HG03095 (cell line): ENCODE results near the gene ADGRG6.
"Not testable (repeated sequence)": the region's sequence is repeated elsewhere in the genome, so short reads cannot be mapped to it uniquely, and the experiment has no call there.

Experiments used
- ATAC-seq: cut with Tn5 transposase; IDR thresholded peaks from one replicate; pipeline ENCODE4 v1.9.1; 2021; ENCODE audit warnings: moderate library complexity; ENCODE audit not compliant: unreplicated experiment

The ADGRG6 gene

GRCh38 chr6:142440600-142441293, 138.9 kb downstream of the ADGRG6 start:
- no peak for ATAC-seq

GRCh38 chr6:142441716-142442115, 139.9 kb downstream of the ADGRG6 start:
- no peak for ATAC-seq

- ATAC-seq, result no peak
Measured at GRCh38 chr6:142443102-142443501, 141.3 kb downstream of the ADGRG6 start.

- no peak for ATAC-seq
Measured at GRCh38 chr6:142443532-142443931, 141.7 kb downstream of the ADGRG6 start.

GRCh38 chr6:142444376-142444775, 142.6 kb downstream of the ADGRG6 start:
- no peak for ATAC-seq

- no peak for ATAC-seq
Measured at GRCh38 chr6:142444881-142445301, 143.1 kb downstream of the ADGRG6 start.

GRCh38 chr6:142446168-142446567, 144.4 kb downstream of the ADGRG6 start:
- no peak for ATAC-seq

GRCh38 chr6:142446576-142446975, 144.8 kb downstream of the ADGRG6 start:
- ATAC-seq, result no peak

GRCh38 chr6:142448091-142448729, 146.4 kb downstream of the ADGRG6 start:
- no peak for ATAC-seq

GRCh38 chr6:142450856-142451255, 149.0 kb downstream of the ADGRG6 start:
- not testable (repeated sequence) for ATAC-seq

GRCh38 chr6:142452993-142453392, 151.2 kb downstream of the ADGRG6 start:
- no peak for ATAC-seq

- not testable (repeated sequence) for ATAC-seq
Measured at GRCh38 chr6:142454196-142454595, 152.4 kb downstream of the ADGRG6 start.

GRCh38 chr6:142454848-142455247, 153.0 kb downstream of the ADGRG6 start:
- not testable (repeated sequence) for ATAC-seq

- no peak for ATAC-seq
Measured at GRCh38 chr6:142455957-142456589, 154.3 kb downstream of the ADGRG6 start.

- ATAC-seq, result no peak
Measured at GRCh38 chr6:142457638-142458406, 156.0 kb downstream of the ADGRG6 start.

- ATAC-seq, result no peak
Measured at GRCh38 chr6:142458836-142459235, 157.0 kb downstream of the ADGRG6 start.

GRCh38 chr6:142459271-142459670, 157.5 kb downstream of the ADGRG6 start:
- ATAC-seq, result no peak

GRCh38 chr6:142462260-142462659, 160.5 kb downstream of the ADGRG6 start:
- ATAC-seq, result no peak

- no peak for ATAC-seq
Measured at GRCh38 chr6:142463988-142464387, 162.2 kb downstream of the ADGRG6 start.

- no peak for ATAC-seq
Measured at GRCh38 chr6:142469220-142469619, 167.4 kb downstream of the ADGRG6 start.

- no peak for ATAC-seq
Measured at GRCh38 chr6:142470421-142470820, 168.6 kb downstream of the ADGRG6 start.
